K562 (cell line): ENCODE data around the gene KIF20B. TPM values are rescaled to one million over a fixed set of nuclear protein-coding genes. Genes with fewer than 3 reads are reported as not detected.
"Not testable (repeated sequence)": the region's sequence is repeated elsewhere in the genome, so short reads cannot be mapped to it uniquely, and the experiment has no call there.

Experiments used
- ATAC-seq: fragments of 200-7000 bp; cut with Tn5 transposase; 3 replicates; pipeline ENCODE4 v1.9.1; 2020; ENCODE audit warnings: moderate library complexity
- BruUV-seq: library from RNA; stranded (reverse); fragments of 400-500 nt; replicated peaks from 2 replicates; lab custom pipeline; 2021; lab: Mats Ljungman, UMichigan
- CTCF ChIA-PET: fragments of 300-600 bp; formaldehyde crosslinking; extraction: SDS; loops from one replicate; lab custom pipeline; 2021; ENCODE audit warnings: low intra/inter-chr PET ratio; lab: Yijun Ruan, JAX
- POLR2A ChIA-PET: fragments of 300-600, 350-650 bp; sonication (Branson Sonifier 250); formaldehyde crosslinking; extraction: SDS; loops from one replicate; lab custom pipeline; 2021; ENCODE audit warnings: antibody characterized with exemption, inconsistent platforms; lab: Yijun Ruan, JAX
- DNase-seq, 4 experiments: peaks; one replicate each; pipeline versions ENCODE4 v3.0.0 to v3.0.0-alpha.2; 2011 to 2018; ENCODE audit warnings: low spot score in 3 of 4, mixed read lengths in 3 of 4; ENCODE audit errors: extremely low read depth in 1 of 4
- FAIRE-seq: peaks from 2 replicates; lab custom pipeline; 2011; peaks lifted over from hg19 to GRCh38; lab: Jason Lieb, UNC
- H2AFZ ChIP-seq: 2 replicates; pipeline ENCODE4 v1.6.0; 2011; ENCODE audit warnings: low read depth, low read length, control low read depth, inconsistent platforms
- H3K27ac ChIP-seq: fragments of 200-600 bp; 3 replicates; pipeline ENCODE4 v1.8.0; 2011; ENCODE audit warnings: low read depth, mild to moderate bottlenecking, control low read depth, inconsistent platforms, low read length, moderate library complexity, mixed read lengths; ENCODE audit errors: extremely low read depth
- H3K27me3 ChIP-seq, 2 experiments: fragments of 300-600 bp in 1 of 2; 2 replicates in 1 of 2; 3 replicates in 1 of 2; pipeline versions ENCODE4 v1.6.0 to v1.8.0; 2011; ENCODE audit warnings: inconsistent platforms in 2 of 2, low read length in 2 of 2, mild to moderate bottlenecking in 1 of 2, mixed read lengths in 1 of 2, moderate library complexity in 1 of 2; ENCODE audit not compliant: control insufficient read depth in 2 of 2, insufficient read depth in 2 of 2
- H3K36me3 ChIP-seq: fragments of 300-600 bp; 3 replicates; pipeline ENCODE4 v1.8.0; 2011; ENCODE audit warnings: mild to moderate bottlenecking, low read length, inconsistent platforms; ENCODE audit not compliant: control insufficient read depth, insufficient read depth
- H3K4me1 ChIP-seq, 2 experiments: fragments of 200-600 bp in 1 of 2; replicated peaks in 1 of 2; 2 replicates in 1 of 2; 3 replicates in 1 of 2; pipeline versions ENCODE4 v1.5.1 to v1.8.0; 2011; ENCODE audit warnings: inconsistent platforms in 2 of 2, low read length in 2 of 2, mild to moderate bottlenecking in 1 of 2, mixed read lengths in 1 of 2, moderate library complexity in 1 of 2; ENCODE audit not compliant: control insufficient read depth in 2 of 2, insufficient read depth in 2 of 2
- H3K4me2 ChIP-seq: 2 replicates; pipeline ENCODE4 v1.6.1; 2011; ENCODE audit warnings: low read length, control low read depth, inconsistent platforms, mixed read lengths; ENCODE audit not compliant: insufficient read depth
- H3K4me3 ChIP-seq: fragments of 200-600 bp; sonication (generic), shearing (Covaris generic); 2 replicates; pipeline ENCODE4 v1.5.1; 2016; ENCODE audit warnings: control low read depth, inconsistent platforms
- H3K79me2 ChIP-seq: fragments of 200-600 bp; 3 replicates; pipeline ENCODE4 v1.8.0; 2011; ENCODE audit warnings: low read length, inconsistent platforms; ENCODE audit not compliant: control insufficient read depth, insufficient read depth
- H3K9ac ChIP-seq, 2 experiments: 2 replicates each; pipeline versions ENCODE4 v1.6.0 to v1.6.1; 2011; ENCODE audit warnings: low read depth in 2 of 2, low read length in 2 of 2, control low read depth in 1 of 2, inconsistent platforms in 1 of 2, mild to moderate bottlenecking in 1 of 2, mixed read lengths in 1 of 2; ENCODE audit not compliant: insufficient read depth in 1 of 2
- H3K9me1 ChIP-seq: one replicate; pipeline ENCODE4 v1.6.0; 2011; ENCODE audit warnings: inconsistent platforms, mild to moderate bottlenecking, low read length, moderate library complexity; ENCODE audit not compliant: control insufficient read depth, insufficient read depth
- H3K9me3 ChIP-seq: replicated peaks from 2 replicates; pipeline ENCODE4 v1.5.1; 2011; ENCODE audit warnings: low read depth, low read length, inconsistent platforms; ENCODE audit not compliant: control insufficient read depth, insufficient read depth
- H4K20me1 ChIP-seq: replicated peaks from 2 replicates; pipeline ENCODE4 v1.6.1; 2011; ENCODE audit warnings: low read length, inconsistent platforms, mixed read lengths; ENCODE audit not compliant: control insufficient read depth, insufficient read depth
- WGBS: fragments of 100-300 bp; shearing (Covaris generic); methylation state at CpG from one replicate; pipeline ENCODE4 v1.1.6; 2016; ENCODE audit warnings: low coverage, mixed read lengths; ENCODE audit not compliant: insufficient coverage; ENCODE audit errors: missing lambda C conversion rate; 5-methylcytosine and 5-hydroxymethylcytosine counted together
- in situ Hi-C: fragments of 300-500 bp; cut with MboI; formaldehyde crosslinking; loops from 4 replicates; pipeline ENCODE4 v1.15.0; 2018; ENCODE audit warnings: inconsistent platforms, mixed read lengths
- intact Hi-C: fragments of 100-400 bp; cut with micrococcal nuclease; formaldehyde crosslinking; loops from 2 replicates; pipeline ENCODE4 v1.14.2; 2022
- polyA plus RNA-seq, 8 experiments: library from polyadenylated mRNA; depleted of rRNA in 4 of 8; stranded (reverse) in 5 of 8; unstranded in 3 of 8; fragments of >200 nt; fragmentation: Nextera tagmentation in 2 of 8; fragmentation: Illumina TruSeq in 1 of 8; extraction: Ambion mirVana in 2 of 8; extraction: Trizol in 1 of 8; gene quantifications; 2 replicates each; pipeline versions ENCODE4 v1.2.1 to v1.2.3, GENCODE V29; 2011 to 2014; ENCODE audit warnings: inconsistent platforms in 1 of 8, missing spikeins in 1 of 8
- total RNA-seq, 7 experiments: library from RNA; depleted of rRNA in 6 of 7; stranded (reverse); fragments of >200 nt in 6 of 7; fragmentation: Illumina TruSeq in 2 of 7; extraction: Trizol in 2 of 7; gene quantifications; 2 replicates each; pipeline versions ENCODE4 v1.2.1 to v1.2.3, GENCODE V29; 2011 to 2021; ENCODE audit warnings: low replicate concordance in 1 of 7

The KIF20B gene
- total and polyA plus RNA-seq, 9 of the 15 experiments (the other 6 are each of a cell fraction or from before 2014, with no cell fraction given), result 18.6 to 56.5 (median 32.9) TPM

DNA sequence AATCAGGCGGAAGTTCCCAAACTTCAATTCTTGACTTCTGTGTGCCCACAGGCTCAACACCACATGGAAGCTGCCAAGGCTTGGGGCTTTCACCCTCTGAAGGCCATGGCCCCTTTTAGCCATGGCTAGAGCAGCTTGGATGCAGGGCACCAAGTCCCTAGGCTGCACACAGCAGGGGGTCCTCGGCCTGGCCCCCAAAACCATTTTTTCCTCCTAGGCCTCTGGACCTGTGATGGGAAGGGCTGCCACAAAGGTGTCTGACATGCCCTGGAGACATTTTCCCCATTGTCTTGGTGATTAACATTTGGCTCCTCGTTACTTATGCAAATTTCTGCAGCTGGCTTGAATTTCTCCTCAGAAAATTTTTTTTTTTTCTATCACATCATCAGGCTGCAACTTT, 117.6 kb downstream of the KIF20B start:
- H4K20me1 ChIP-seq, H3K27me3 ChIP-seq, ATAC-seq, H3K9me3 ChIP-seq, in situ Hi-C loops, POLR2A ChIA-PET, H3K4me1 ChIP-seq, BruUV-seq, H3K9ac ChIP-seq, FAIRE-seq, DNase-seq, H3K27ac ChIP-seq, H3K36me3 ChIP-seq, H2AFZ ChIP-seq, CTCF ChIA-PET, H3K9me1 ChIP-seq, intact Hi-C loops, H3K4me2 ChIP-seq, H3K79me2 ChIP-seq, H3K4me3 ChIP-seq: not testable (repeated sequence)
- WGBS, result 21% methylated on average over 2 of the region's 3 CpGs

Other genes starting within 250 kb of the KIF20B start
- gene SLC16A12, start 166.0 kb upstream of the KIF20B start, total RNA-seq (2014; rRNA removed), result not detected in 2 replicates
- not detected in 2 replicates for gene SLC16A12, start 166.0 kb upstream of the KIF20B start, total RNA-seq (2014; rRNA removed; fragmentation: Illumina TruSeq; extraction: Trizol)
- not detected in 2 replicates for gene SLC16A12, start 166.0 kb upstream of the KIF20B start, total RNA-seq (2015; rRNA removed; fragmentation: Illumina TruSeq; extraction: Trizol)
- 0.04 TPM in 1 of 2 replicates, not detected in the other for gene SLC16A12, start 166.0 kb upstream of the KIF20B start, total RNA-seq (2021)
- not detected in 2 replicates for gene SLC16A12, start 166.0 kb upstream of the KIF20B start, polyA plus RNA-seq (2011; rRNA removed)
- not detected in 2 replicates for gene SLC16A12, start 166.0 kb upstream of the KIF20B start, polyA plus RNA-seq (2014; fragmentation: Illumina TruSeq; extraction: Trizol)
- gene SLC16A12, start 166.0 kb upstream of the KIF20B start, polyA plus RNA-seq (2014; fragmentation: Nextera tagmentation; extraction: Ambion mirVana), result not detected
- not detected in 2 replicates for gene SLC16A12, start 166.0 kb upstream of the KIF20B start, polyA plus RNA-seq (2014; rRNA removed)
- 4.1 and 6.5 TPM in 2 replicates for gene PANK1, start 56.3 kb upstream of the KIF20B start, total RNA-seq (2014; rRNA removed)
- 7.2 and 8.6 TPM in 2 replicates for gene PANK1, start 56.3 kb upstream of the KIF20B start, total RNA-seq (2014; rRNA removed; fragmentation: Illumina TruSeq; extraction: Trizol)
- 10.0 and 10.7 TPM in 2 replicates for gene PANK1, start 56.3 kb upstream of the KIF20B start, total RNA-seq (2015; rRNA removed; fragmentation: Illumina TruSeq; extraction: Trizol)
- gene PANK1, start 56.3 kb upstream of the KIF20B start, total RNA-seq (2021), result 5.9 and 6.1 TPM in 2 replicates
- 8.7 and 9.8 TPM in 2 replicates for gene PANK1, start 56.3 kb upstream of the KIF20B start, polyA plus RNA-seq (2011; rRNA removed)
- gene PANK1, start 56.3 kb upstream of the KIF20B start, polyA plus RNA-seq (2014; fragmentation: Illumina TruSeq; extraction: Trizol), result 7.9 and 8.1 TPM in 2 replicates
- gene PANK1, start 56.3 kb upstream of the KIF20B start, polyA plus RNA-seq (2014; fragmentation: Nextera tagmentation; extraction: Ambion mirVana), result 1 to 10 TPM; 1.7 to 2.5 TPM
- gene PANK1, start 56.3 kb upstream of the KIF20B start, polyA plus RNA-seq (2014; rRNA removed), result 3.9 and 5.5 TPM in 2 replicates